Upper lobe of left lung (tissue), 6 donors: ENCODE data around the gene MACROD2. TPM values are rescaled to one million over a fixed set of nuclear protein-coding genes. Genes with fewer than 3 reads are reported as not detected.
A peak's percentile ranks its signal among the peaks of the same experiment; 100 is the strongest.

ENCODE experiments used
- ATAC-seq, 2 donors: fragments of 200-7000 bp; cut with Tn5 transposase; one replicate each; pipeline ENCODE4 v1.9.1; 2022; ENCODE audit warnings: mild to moderate bottlenecking in 2 of 2, moderate library complexity in 2 of 2; ENCODE audit not compliant: low FRiP score in 2 of 2
- DNase-seq, 2 donors: peaks; one replicate each; pipeline ENCODE4 v3.0.0-alpha.2; 2019 to 2020
- H3K27ac ChIP-seq, 4 donors: fragments of 200-600 bp; sonication (generic); one replicate each; pipeline ENCODE4 v1.5.1; 2016 to 2019
- H3K27me3 ChIP-seq, 4 donors: fragments of 200-600 bp; sonication (generic); one replicate each; pipeline ENCODE4 v1.5.1; 2017 to 2019
- H3K36me3 ChIP-seq, 4 donors: fragments of 200-600 bp; sonication (generic); one replicate each; pipeline ENCODE4 v1.5.1; 2016 to 2019
- H3K4me1 ChIP-seq, 4 donors: fragments of 200-600 bp; sonication (generic); one replicate each; pipeline ENCODE4 v1.5.1; 2018 to 2019
- H3K4me3 ChIP-seq, 4 donors: fragments of 200-600 bp; sonication (generic); one replicate each; pipeline ENCODE4 v1.5.1; 2017 to 2019; ENCODE audit warnings: mild to moderate bottlenecking in 2 of 4, moderate library complexity in 1 of 4
- H3K9me3 ChIP-seq, 4 donors: fragments of 200-600 bp; sonication (generic); one replicate each; pipeline ENCODE4 v1.5.1; 2018 to 2019
- CTCF ChIP-seq, 6 experiments: fragments of 450-650 bp in 4 of 6; fragments of 200-600 bp in 2 of 6; sonication (generic) in 2 of 6; IDR thresholded peaks; one replicate each; pipeline ENCODE4 v1.5.1; 2016 to 2019; ENCODE audit warnings: antibody characterized with exemption in 6 of 6
- EP300 ChIP-seq, 4 donors: sonication (generic); formaldehyde crosslinking; IDR thresholded peaks; one replicate each; pipeline ENCODE4 v1.5.1; 2017; ENCODE audit warnings: antibody characterized with exemption in 4 of 4, control low read depth in 2 of 4
- POLR2A ChIP-seq, 4 donors: fragments of 450-650 bp; IDR thresholded peaks; one replicate each; pipeline ENCODE4 v1.5.1; 2016 to 2017; ENCODE audit warnings: antibody characterized with exemption in 4 of 4, mild to moderate bottlenecking in 2 of 4
- POLR2AphosphoS5 ChIP-seq, 2 donors: sonication (generic); formaldehyde crosslinking; IDR thresholded peaks; one replicate each; pipeline ENCODE4 v1.5.1; 2017; ENCODE audit warnings: antibody characterized with exemption in 2 of 2
- WGBS, 2 donors: methylation state at CpG; one replicate each; pipeline ENCODE4 v1.1.5; 2017 to 2018; 5-methylcytosine and 5-hydroxymethylcytosine counted together
- total RNA-seq, 6 donors: library from RNA; depleted of rRNA in 4 of 6; stranded (reverse); fragments of >200 nt in 4 of 6; gene quantifications; one replicate each; pipeline versions ENCODE4 v1.1.0 to v1.2.1, GENCODE V29; 2016 to 2021
- donor health status: DM: no; HTN: no; CAD: no; lungs with moderate emphysema.
- donor health status: DM: no; HTN: yes; CAD: no; lungs with severe emphysema.

Gene MACROD2
- total RNA-seq, 6 donors from 2014 or later, result 20.7 to 84.3 (median 36.3) TPM

GRCh38 chr20:15026759-15027158 is 1031.4 kb downstream of the MACROD2 start:
- Histone ChIP-seq H3K4me1 (no peaks in the 10 kb centered on the region), H3K27ac (no peak overlapping the region), H3K36me3 (no peaks in the 10 kb centered on the region), H3K4me3 (no peak overlapping the region), H3K9me3 (peaks cover 0 to 1% (median 0%) of the 10 kb centered on the region in 4 donors), H3K27me3 (no peaks in the 10 kb centered on the region)
- ATAC-seq (no peak), DNase-seq (no peak)
- 89 to 100% methylated on average over 1 of the region's 1 CpG for WGBS, 2 donors
- TF ChIP-seq EP300 (IDR thresholded peaks at IDR 0.05) (no peak), CTCF (IDR thresholded peaks at IDR 0.05) (no peak), POLR2AphosphoS5 (IDR thresholded peaks at IDR 0.05) (no peak), POLR2A (IDR thresholded peaks at IDR 0.05) (no peak)

- DNase-seq (peak in 1 of 2 donors; percentile 55), ATAC-seq (peak in 1 of 2 donors; percentile 44)
Observed at GRCh38 chr20:15030826-15031225, 1035.5 kb downstream of the MACROD2 start.

GRCh38 chr20:15031546-15032351 is 1036.4 kb downstream of the MACROD2 start:
- Histone ChIP-seq H3K36me3 (no peaks in the 10 kb centered on the region), H3K9me3 (peaks cover 0 to 7% (median 0%) of the 10 kb centered on the region in 4 donors), H3K4me3 (no peak overlapping the region), H3K27ac (no peak overlapping the region), H3K4me1 (no peaks in the 10 kb centered on the region), H3K27me3 (no peaks in the 10 kb centered on the region)
- DNase-seq (peak in 1 of 2 donors; percentile 68), ATAC-seq (peak in 1 of 2 donors; percentile 41)
- TF ChIP-seq CTCF (IDR thresholded peaks at IDR 0.05) (no peak), POLR2AphosphoS5 (IDR thresholded peaks at IDR 0.05) (no peak), EP300 (IDR thresholded peaks at IDR 0.05) (no peak), POLR2A (IDR thresholded peaks at IDR 0.05) (no peak)
- 91 to 100% methylated on average over 2 to 32 of the region's 32 CpGs for WGBS, 2 donors

More at GRCh38 chr20:15030826-15031225, 1035.5 kb downstream of the MACROD2 start:
- Histone ChIP-seq H3K4me3 (no peak overlapping the region), H3K36me3 (no peaks in the 10 kb centered on the region), H3K27me3 (no peaks in the 10 kb centered on the region), H3K27ac (no peak overlapping the region), H3K9me3 (peaks cover 0 to 7% (median 0%) of the 10 kb centered on the region in 4 donors), H3K4me1 (no peaks in the 10 kb centered on the region)
- WGBS, 2 donors, result 92 to 96% methylated on average over 9 to 13 of the region's 14 CpGs
- TF ChIP-seq POLR2A (IDR thresholded peaks at IDR 0.05), result no peak
- TF ChIP-seq POLR2AphosphoS5 (IDR thresholded peaks at IDR 0.05), result no peak
- no peak for TF ChIP-seq EP300 (IDR thresholded peaks at IDR 0.05)
- TF ChIP-seq CTCF (IDR thresholded peaks at IDR 0.05), result no peak

GRCh38 chr20:15032352-15032622 is 1037.0 kb downstream of the MACROD2 start:
- H3K4me1 ChIP-seq, result no peaks in the 10 kb centered on the region
- TF ChIP-seq POLR2AphosphoS5 (IDR thresholded peaks at IDR 0.05) (no peak), EP300 (IDR thresholded peaks at IDR 0.05) (no peak), POLR2A (IDR thresholded peaks at IDR 0.05) (no peak), CTCF (IDR thresholded peaks at IDR 0.05) (no peak)
- H3K27ac ChIP-seq, result no peak overlapping the region
- no peak overlapping the region for H3K4me3 ChIP-seq
- no peaks in the 10 kb centered on the region for H3K36me3 ChIP-seq
- ATAC-seq (no peak), DNase-seq (no peak)
- H3K27me3 ChIP-seq, result no peaks in the 10 kb centered on the region
- peaks cover 0 to 7% (median 0%) of the 10 kb centered on the region in 4 donors for H3K9me3 ChIP-seq
- 83% methylated on average over 8 to 11 of the region's 11 CpGs for WGBS, 2 donors

- H3K36me3 ChIP-seq, result no peaks in the 10 kb centered on the region
- DNase-seq (no peak), ATAC-seq (no peak)
- 59 to 60% methylated on average over 4 of the region's 4 CpGs for WGBS, 2 donors
- H3K27ac ChIP-seq, result no peak overlapping the region
- no peak overlapping the region for H3K4me3 ChIP-seq
- peaks cover 0 to 7% (median 0%) of the 10 kb centered on the region in 4 donors for H3K9me3 ChIP-seq
- no peaks in the 10 kb centered on the region for H3K4me1 ChIP-seq
- no peaks in the 10 kb centered on the region for H3K27me3 ChIP-seq
- TF ChIP-seq POLR2A (IDR thresholded peaks at IDR 0.05) (no peak), CTCF (IDR thresholded peaks at IDR 0.05) (no peak)
Observed at GRCh38 chr20:15033269-15033668, 1038.0 kb downstream of the MACROD2 start.
